Stimulated activated CD4-positive, alpha-beta T cell treated with anti-CD3 and anti-CD28 coated beads, Interleukin-1b, Interleukin-23, amount 100 ng/mL, for 1 hour (primary cell): ENCODE measurements around the gene KCTD21.
"Not testable (repeated sequence)": the region's sequence is repeated elsewhere in the genome, so short reads cannot be mapped to it uniquely, and the experiment has no call there.

ENCODE experiments used
- DNase-seq, 2 donors: peaks; one replicate each; pipeline ENCODE4 v3.0.0-alpha.2; 2020; ENCODE audit warnings: low read depth in 2 of 2

The KCTD21 gene

GRCh38 chr11:78188286-78189173 is at the start of gene KCTD21, which contains the start of gene USP35:
Gene KCTD21, minus strand, starts transcription at chr11:78188626. Its CDS starts 14,072 bp downstream, at chr11:78174554.
Gene USP35, plus strand, starts transcription at chr11:78188919. Its CDS starts 7,327 bp downstream, at chr11:78196246.
- DNase-seq, result peak; percentile 74

GRCh38 chr11:78237293-78238046 is 49.0 kb upstream of the KCTD21 start:
- DNase-seq, result no peak

GRCh38 chr11:78234006-78234405 is 45.6 kb upstream of the KCTD21 start:
- no peak for DNase-seq

GRCh38 chr11:78233046-78233445 is 44.6 kb upstream of the KCTD21 start:
- DNase-seq, result not testable (repeated sequence)

- no peak for DNase-seq
Observed at GRCh38 chr11:78231962-78232501, 43.6 kb upstream of the KCTD21 start.

GRCh38 chr11:78230161-78230877 is 41.9 kb upstream of the KCTD21 start:
- DNase-seq, result no peak

- no peak for DNase-seq
Observed at GRCh38 chr11:78229106-78229505, 40.7 kb upstream of the KCTD21 start.

GRCh38 chr11:78228467-78228866 is 40.0 kb upstream of the KCTD21 start:
- DNase-seq, result no peak

GRCh38 chr11:78227921-78228320 is 39.5 kb upstream of the KCTD21 start:
- DNase-seq, result no peak

GRCh38 chr11:78226684-78227680 is 38.6 kb upstream of the KCTD21 start:
- no peak for DNase-seq

- DNase-seq, result no peak
Observed at GRCh38 chr11:78224906-78225420, 36.5 kb upstream of the KCTD21 start.

GRCh38 chr11:78224506-78224905 is 36.1 kb upstream of the KCTD21 start:
- no peak for DNase-seq

- no peak for DNase-seq
Observed at GRCh38 chr11:78223320-78223954, 35.0 kb upstream of the KCTD21 start.

- not testable (repeated sequence) for DNase-seq
Observed at GRCh38 chr11:78222726-78223125, 34.3 kb upstream of the KCTD21 start.

- no peak for DNase-seq
Observed at GRCh38 chr11:78221396-78222315, 33.2 kb upstream of the KCTD21 start.

GRCh38 chr11:78220218-78221157 is 32.1 kb upstream of the KCTD21 start:
- DNase-seq, result no peak

- no peak for DNase-seq
Observed at GRCh38 chr11:78219493-78220217, 31.2 kb upstream of the KCTD21 start.
